Uterus (tissue), 4 donors: ENCODE results near the gene MTUS2. TPM values are rescaled to one million over a fixed set of nuclear protein-coding genes. Genes with fewer than 3 reads are reported as not detected.

Source experiments
- DNase-seq, 2 donors: peaks; one replicate each; pipeline ENCODE4 v3.0.0-alpha.2; 2019 to 2020
- H3K27ac ChIP-seq, 2 donors: fragments of 200-600 bp; sonication (generic); 1 replicate in 1 of 2; 2 replicates in 1 of 2; pipeline ENCODE4 v1.5.1; 2016 to 2018
- H3K27me3 ChIP-seq, 2 donors: fragments of 200-600 bp; sonication (generic); one replicate each; pipeline ENCODE4 v1.5.1; 2018 to 2019; ENCODE audit warnings: control low read depth in 1 of 2
- H3K36me3 ChIP-seq, 2 donors: fragments of 200-600 bp; sonication (generic); one replicate each; pipeline ENCODE4 v1.5.1; 2019; ENCODE audit warnings: control low read depth in 1 of 2
- H3K4me1 ChIP-seq, 2 donors: fragments of 200-600 bp; sonication (generic); one replicate each; pipeline ENCODE4 v1.5.1; 2018 to 2019; ENCODE audit warnings: control low read depth in 1 of 2
- H3K4me3 ChIP-seq, 2 donors: fragments of 200-600 bp; sonication (generic); 1 replicate in 1 of 2; 2 replicates in 1 of 2; pipeline ENCODE4 v1.5.1; 2018 to 2019; ENCODE audit warnings: mild to moderate bottlenecking in 1 of 2
- H3K9me3 ChIP-seq, 2 donors: fragments of 200-600 bp; sonication (generic); one replicate each; pipeline ENCODE4 v1.5.1; 2019; ENCODE audit warnings: control low read depth in 1 of 2
- POLR2A ChIP-seq, 2 donors: fragments of 450-650 bp; IDR thresholded peaks; one replicate each; pipeline ENCODE4 v1.6.1; 2016; ENCODE audit warnings: antibody characterized with exemption in 2 of 2, mild to moderate bottlenecking in 1 of 2, moderate library complexity in 1 of 2
- intact Hi-C: fragments of 100-400 bp; cut with DNase I; formaldehyde crosslinking; loops from one replicate; pipeline ENCODE4 v1.15.1; 2023; ENCODE audit warnings: low total_unique reads
- total RNA-seq, 4 donors: library from RNA; depleted of rRNA in 3 of 4; stranded (reverse); fragments of >200 nt in 3 of 4; gene quantifications; one replicate each; pipeline versions ENCODE4 v1.1.0 to v1.2.4, GENCODE V29; 2014 to 2023
- TF ChIP-seq, protein P1 (sequence below), 4 experiments: fragments of 200-600 bp in 2 of 4; fragments of 450-650 bp in 2 of 4; sonication (generic) in 2 of 4; IDR thresholded peaks; one replicate each; pipeline ENCODE4 v1.5.1; 2016 to 2019; ENCODE audit warnings: antibody characterized with exemption in 4 of 4, mild to moderate bottlenecking in 2 of 4, moderate library complexity in 1 of 4
- donor health status: DM: yes; HTN: yes; CAD: no.

Gene MTUS2
- total RNA-seq, 4 donors from 2014 or later, result 0.26 to 4.0 (median 3.6) TPM; not detected in 1

DNA sequence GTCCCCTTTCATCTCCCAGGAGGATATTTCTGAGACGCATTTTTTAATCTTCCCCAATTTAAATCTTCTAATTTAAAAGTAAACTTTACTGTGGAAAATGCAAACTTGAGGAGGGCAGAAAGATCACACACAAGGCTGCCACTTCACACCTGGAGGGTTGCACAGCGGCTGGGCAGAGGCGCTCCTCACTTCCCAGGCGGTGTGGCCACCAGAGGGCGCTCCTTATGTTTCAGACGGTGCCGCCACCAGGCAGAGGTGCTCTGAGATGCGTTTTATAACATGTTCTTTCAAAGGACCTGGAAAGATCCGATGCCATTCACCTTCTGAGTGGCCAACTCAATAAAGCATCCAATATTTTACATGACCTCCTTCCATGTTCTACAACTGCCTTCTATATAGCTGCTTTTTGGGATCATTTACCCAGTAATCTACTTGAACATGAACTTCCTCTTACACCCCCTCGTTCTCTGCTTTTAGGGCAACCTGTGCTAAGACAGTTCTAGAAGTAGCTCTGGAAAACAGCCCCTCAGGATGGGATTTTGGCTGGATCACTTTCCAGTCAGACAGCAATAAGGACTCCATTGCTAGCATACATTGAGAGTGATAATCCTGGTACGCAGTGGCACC, 14.8 kb upstream of the MTUS2 start:
- no peaks in the 10 kb centered on the region for H3K36me3 ChIP-seq
- H3K27ac ChIP-seq, result no peak overlapping the region
- DNase-seq, result no peak
- no peak overlapping the region for H3K4me3 ChIP-seq
- no peak for TF ChIP-seq POLR2A (IDR thresholded peaks at IDR 0.05)
- TF ChIP-seq, protein P1, sequence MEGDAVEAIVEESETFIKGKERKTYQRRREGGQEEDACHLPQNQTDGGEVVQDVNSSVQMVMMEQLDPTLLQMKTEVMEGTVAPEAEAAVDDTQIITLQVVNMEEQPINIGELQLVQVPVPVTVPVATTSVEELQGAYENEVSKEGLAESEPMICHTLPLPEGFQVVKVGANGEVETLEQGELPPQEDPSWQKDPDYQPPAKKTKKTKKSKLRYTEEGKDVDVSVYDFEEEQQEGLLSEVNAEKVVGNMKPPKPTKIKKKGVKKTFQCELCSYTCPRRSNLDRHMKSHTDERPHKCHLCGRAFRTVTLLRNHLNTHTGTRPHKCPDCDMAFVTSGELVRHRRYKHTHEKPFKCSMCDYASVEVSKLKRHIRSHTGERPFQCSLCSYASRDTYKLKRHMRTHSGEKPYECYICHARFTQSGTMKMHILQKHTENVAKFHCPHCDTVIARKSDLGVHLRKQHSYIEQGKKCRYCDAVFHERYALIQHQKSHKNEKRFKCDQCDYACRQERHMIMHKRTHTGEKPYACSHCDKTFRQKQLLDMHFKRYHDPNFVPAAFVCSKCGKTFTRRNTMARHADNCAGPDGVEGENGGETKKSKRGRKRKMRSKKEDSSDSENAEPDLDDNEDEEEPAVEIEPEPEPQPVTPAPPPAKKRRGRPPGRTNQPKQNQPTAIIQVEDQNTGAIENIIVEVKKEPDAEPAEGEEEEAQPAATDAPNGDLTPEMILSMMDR (IDR thresholded peaks at IDR 0.05), result no peak
- H3K27me3 ChIP-seq, result no peaks in the 10 kb centered on the region
- H3K4me1 ChIP-seq, result no peaks in the 10 kb centered on the region
- no peaks in the 10 kb centered on the region for H3K9me3 ChIP-seq
- intact Hi-C loops, result no loop called here

DNA sequence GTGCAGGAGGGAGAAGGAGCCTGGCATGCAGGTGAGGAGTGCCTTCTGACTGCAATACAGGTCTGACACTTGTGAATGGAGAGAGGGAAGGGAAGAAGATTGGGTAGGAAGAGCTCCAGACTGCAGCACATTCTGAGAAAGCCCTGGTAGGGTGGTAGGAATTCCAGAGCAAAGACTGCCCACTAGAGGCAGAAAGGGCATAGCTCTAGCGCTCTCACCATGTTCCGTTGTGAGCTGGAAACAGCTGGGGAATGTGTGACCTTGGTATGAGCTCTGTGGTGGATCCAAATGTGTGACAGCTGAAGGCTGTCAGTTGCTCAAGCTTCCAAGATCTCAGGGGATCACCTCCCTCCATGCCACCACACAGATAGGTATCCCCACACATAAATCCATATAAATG, 2.9 kb upstream of the MTUS2 start:
- Histone ChIP-seq H3K36me3 (no peaks in the 10 kb centered on the region), H3K9me3 (no peaks in the 10 kb centered on the region), H3K4me3 (no peak overlapping the region), H3K4me1 (peaks cover 0 to 3% of the 10 kb centered on the region in 2 donors), H3K27me3 (no peaks in the 10 kb centered on the region), H3K27ac (no peak overlapping the region)
- TF ChIP-seq POLR2A (IDR thresholded peaks at IDR 0.05), result no peak
- TF ChIP-seq, protein P1 (IDR thresholded peaks at IDR 0.05), result no peak
- no peak for DNase-seq
- intact Hi-C loops, result no loop called here

DNA sequence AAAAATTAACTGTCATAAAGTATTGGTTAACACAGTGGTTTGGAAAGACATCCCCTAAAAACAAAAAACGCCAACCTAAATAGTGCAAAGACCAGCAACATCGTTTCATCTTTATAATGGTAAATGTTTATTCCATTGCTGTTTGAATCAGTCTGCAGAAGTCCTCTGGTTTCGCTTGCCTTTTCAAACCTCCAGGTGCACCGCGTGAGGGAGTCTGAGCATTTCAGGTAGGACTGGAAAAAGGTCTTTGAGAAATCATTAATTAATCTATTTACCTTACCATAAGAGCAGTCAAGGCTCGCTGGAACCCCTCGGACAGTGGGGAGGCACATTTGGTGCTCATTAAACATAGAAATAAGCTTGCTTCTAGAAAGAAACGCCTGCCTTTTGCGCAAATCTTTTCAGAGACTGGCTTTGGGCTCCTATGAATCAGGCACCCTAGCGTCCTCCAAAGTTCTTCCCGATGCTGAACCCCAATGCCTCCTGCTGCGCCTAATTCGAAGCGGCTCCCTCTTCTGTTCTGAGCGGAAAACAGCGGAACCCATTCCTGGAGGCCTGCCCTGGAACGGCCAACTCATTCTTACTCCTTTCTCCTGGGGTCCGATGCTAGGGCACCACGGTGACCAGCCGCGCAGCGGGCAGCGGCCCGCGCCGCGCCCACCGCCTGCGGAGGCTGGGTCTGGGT, 951 bp upstream of the MTUS2 start:
- intact Hi-C loops, result no loop called here
- H3K27ac ChIP-seq, result no peak overlapping the region
- TF ChIP-seq POLR2A (IDR thresholded peaks at IDR 0.05), result no peak
- TF ChIP-seq, protein P1 (IDR thresholded peaks at IDR 0.05), result no peak
- peak in 1 of 2 donors; percentile 19 for DNase-seq
- no peaks in the 10 kb centered on the region for H3K36me3 ChIP-seq
- H3K4me1 ChIP-seq, result peaks cover 0 to 3% of the 10 kb centered on the region in 2 donors
- no peaks in the 10 kb centered on the region for H3K27me3 ChIP-seq
- H3K9me3 ChIP-seq, result no peaks in the 10 kb centered on the region
- H3K4me3 ChIP-seq, result no peak overlapping the region

DNA sequence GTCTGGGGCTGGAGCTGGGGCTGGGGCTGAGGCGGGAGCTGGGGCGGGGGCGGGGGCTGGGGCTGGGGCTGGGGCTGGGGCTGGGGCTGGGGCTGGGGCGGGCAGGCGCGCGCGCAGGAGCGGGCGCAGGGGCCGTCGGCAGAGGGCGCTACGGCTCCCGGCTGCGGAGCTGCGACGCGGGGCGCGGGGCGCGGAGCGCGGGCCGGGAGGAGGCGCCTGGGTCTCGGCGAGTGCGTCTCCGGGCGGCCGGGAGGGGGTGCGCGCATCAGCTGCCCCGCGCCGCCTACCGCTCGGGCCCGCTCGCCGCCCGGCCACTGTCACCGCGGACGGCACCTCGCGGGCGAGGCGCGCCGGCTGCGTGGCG, 422 bp upstream of the MTUS2 start:
- TF ChIP-seq POLR2A (IDR thresholded peaks at IDR 0.05), result no peak
- TF ChIP-seq, protein P1 (IDR thresholded peaks at IDR 0.05), result peak in 3 of 4 experiments; percentile 8 to 52 (median 49)
- Histone ChIP-seq H3K4me1 (peaks cover 0 to 3% of the 10 kb centered on the region in 2 donors), H3K4me3 (no peak overlapping the region), H3K27me3 (no peaks in the 10 kb centered on the region), H3K27ac (no peak overlapping the region), H3K36me3 (no peaks in the 10 kb centered on the region), H3K9me3 (no peaks in the 10 kb centered on the region)
- intact Hi-C loops, result no loop called here
- no peak for DNase-seq

DNA sequence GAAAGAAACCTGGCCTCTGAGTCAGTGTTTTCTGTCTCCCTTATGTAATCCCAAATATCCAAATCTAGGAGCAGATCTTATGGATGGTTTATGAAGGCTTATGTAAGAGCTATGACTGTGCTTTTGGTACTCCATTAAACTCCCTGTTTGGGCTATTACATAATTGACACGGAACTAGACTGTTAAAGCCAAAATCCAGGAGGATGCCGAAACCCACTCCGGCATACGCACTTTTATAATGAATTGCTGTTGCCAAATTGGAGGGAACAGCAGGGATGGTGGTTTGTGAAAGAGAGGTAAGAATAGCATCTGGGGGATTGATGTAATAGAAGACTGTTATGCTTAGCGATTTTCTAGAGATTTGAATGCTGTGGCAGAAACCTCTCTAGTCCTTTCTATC, 2.0 kb downstream of the MTUS2 start:
- TF ChIP-seq POLR2A (IDR thresholded peaks at IDR 0.05), result no peak
- TF ChIP-seq, protein P1 (IDR thresholded peaks at IDR 0.05), result no peak
- H3K36me3 ChIP-seq, result no peaks in the 10 kb centered on the region
- intact Hi-C loops, result no loop called here
- H3K9me3 ChIP-seq, result no peaks in the 10 kb centered on the region
- H3K4me1 ChIP-seq, result peaks cover 0 to 3% of the 10 kb centered on the region in 2 donors
- H3K4me3 ChIP-seq, result no peak overlapping the region
- DNase-seq, result no peak
- no peak overlapping the region for H3K27ac ChIP-seq
- no peaks in the 10 kb centered on the region for H3K27me3 ChIP-seq
